Thyroid gland (tissue), 4 donors: Measurements from ENCODE around the gene CUL1.

Experiments
- POLR2A ChIP-seq, 2 donors: fragments of 450-650 bp; IDR thresholded peaks; one replicate each; pipeline ENCODE4 v1.6.1; 2017; ENCODE audit warnings: antibody characterized with exemption in 2 of 2, mild to moderate bottlenecking in 2 of 2, moderate library complexity in 1 of 2
- TF ChIP-seq, protein P1 (sequence below), 6 experiments: fragments of 200-600 bp in 3 of 6; fragments of 450-650 bp in 3 of 6; sonication (generic) in 3 of 6; IDR thresholded peaks; one replicate each; pipeline ENCODE4 v1.5.1; 2016 to 2019; ENCODE audit warnings: antibody characterized with exemption in 6 of 6, mild to moderate bottlenecking in 2 of 6, inconsistent platforms in 1 of 6, moderate library complexity in 1 of 6

DNA sequence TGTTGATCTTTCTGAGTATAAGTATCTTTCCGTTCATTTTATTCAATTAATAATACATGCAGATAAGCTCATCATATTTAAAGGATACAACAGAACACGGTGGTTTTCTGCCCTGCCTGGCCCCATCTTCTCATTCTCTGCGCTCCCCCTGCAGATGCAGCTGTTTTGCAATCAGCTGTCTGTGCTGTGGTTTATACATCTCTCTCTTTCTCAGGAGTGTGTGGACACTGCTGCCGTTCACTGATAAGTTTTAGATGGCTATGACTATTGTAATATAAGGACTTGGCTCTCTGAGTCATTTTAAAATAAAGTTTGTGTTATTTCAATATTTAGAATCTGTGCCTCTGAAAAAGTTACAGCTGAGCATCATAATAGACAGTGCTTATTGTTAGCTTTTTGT, 54.5 kb downstream of the CUL1 start:
- TF ChIP-seq, protein P1, sequence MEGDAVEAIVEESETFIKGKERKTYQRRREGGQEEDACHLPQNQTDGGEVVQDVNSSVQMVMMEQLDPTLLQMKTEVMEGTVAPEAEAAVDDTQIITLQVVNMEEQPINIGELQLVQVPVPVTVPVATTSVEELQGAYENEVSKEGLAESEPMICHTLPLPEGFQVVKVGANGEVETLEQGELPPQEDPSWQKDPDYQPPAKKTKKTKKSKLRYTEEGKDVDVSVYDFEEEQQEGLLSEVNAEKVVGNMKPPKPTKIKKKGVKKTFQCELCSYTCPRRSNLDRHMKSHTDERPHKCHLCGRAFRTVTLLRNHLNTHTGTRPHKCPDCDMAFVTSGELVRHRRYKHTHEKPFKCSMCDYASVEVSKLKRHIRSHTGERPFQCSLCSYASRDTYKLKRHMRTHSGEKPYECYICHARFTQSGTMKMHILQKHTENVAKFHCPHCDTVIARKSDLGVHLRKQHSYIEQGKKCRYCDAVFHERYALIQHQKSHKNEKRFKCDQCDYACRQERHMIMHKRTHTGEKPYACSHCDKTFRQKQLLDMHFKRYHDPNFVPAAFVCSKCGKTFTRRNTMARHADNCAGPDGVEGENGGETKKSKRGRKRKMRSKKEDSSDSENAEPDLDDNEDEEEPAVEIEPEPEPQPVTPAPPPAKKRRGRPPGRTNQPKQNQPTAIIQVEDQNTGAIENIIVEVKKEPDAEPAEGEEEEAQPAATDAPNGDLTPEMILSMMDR (IDR thresholded peaks at IDR 0.05) = no peak
- TF ChIP-seq POLR2A (IDR thresholded peaks at IDR 0.05) = no peak
